Activated T-helper 17 cell treated with anti-CD3 and anti-CD28 coated beads, Interleukin-2, amount 50 U/mL, for 72 hours (primary cell): ENCODE measurements around the gene FGD5. TPM values are rescaled to one million over a fixed set of nuclear protein-coding genes. Genes with fewer than 3 reads are reported as not detected.
A peak's percentile ranks its signal among the peaks of the same experiment; 100 is the strongest.

Source experiments
- ATAC-seq: fragments of 150-1000 bp; cut with Tn5 transposase; replicated peaks from 2 replicates; pipeline ENCODE4 v1.10.0; 2021; ENCODE audit warnings: mild to moderate bottlenecking, moderate library complexity
- H3K27ac Mint-ChIP-seq: one replicate; pipeline ENCODE4 v1.8.0; 2022; ENCODE audit warnings: mixed read lengths
- H3K27me3 Mint-ChIP-seq: one replicate; pipeline ENCODE4 v1.8.0; 2022; ENCODE audit warnings: mixed read lengths
- H3K36me3 Mint-ChIP-seq: one replicate; pipeline ENCODE4 v1.8.0; 2022; ENCODE audit warnings: low read depth, mild to moderate bottlenecking, mixed read lengths
- H3K4me1 Mint-ChIP-seq: one replicate; pipeline ENCODE4 v1.8.0; 2022; ENCODE audit warnings: mixed read lengths
- H3K4me3 Mint-ChIP-seq: one replicate; pipeline ENCODE4 v1.8.0; 2022; ENCODE audit warnings: mild to moderate bottlenecking, mixed read lengths
- H3K9me3 Mint-ChIP-seq: one replicate; pipeline ENCODE4 v1.8.0; 2022; ENCODE audit warnings: mixed read lengths
- total RNA-seq, 2 donors: library from RNA; stranded (reverse); gene quantifications; one replicate each; pipeline ENCODE4 v1.2.3, GENCODE V29; 2022

The FGD5 gene
- total RNA-seq, 2 donors from 2014 or later: 0.06 to 0.74 TPM

DNA sequence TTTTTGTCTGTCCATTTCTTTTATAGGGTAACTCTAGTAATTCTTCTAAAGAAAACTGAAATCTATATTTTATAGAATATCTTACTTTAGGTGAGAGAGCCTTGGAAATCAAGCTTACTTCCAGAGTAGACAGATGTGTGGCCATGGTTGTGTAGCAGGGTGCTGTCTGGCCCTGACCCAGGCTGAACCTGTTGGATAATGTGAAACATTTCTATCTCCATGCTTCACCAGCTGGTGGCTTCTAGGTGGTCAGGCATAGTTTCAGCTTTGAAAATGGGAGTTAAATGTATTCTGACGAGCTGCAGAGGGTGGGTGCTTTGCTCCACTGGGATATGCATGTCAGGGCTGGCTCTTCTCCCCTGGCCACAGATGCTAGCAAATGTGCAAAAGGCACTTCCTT is 107.8 kb downstream of the FGD5 start:
- Mint-ChIP-seq H3K27me3 (no peaks in the 10 kb centered on the region), H3K4me1 (no peaks in the 10 kb centered on the region), H3K36me3 (no peaks in the 10 kb centered on the region), H3K27ac (no peak overlapping the region), H3K9me3 (no peaks in the 10 kb centered on the region), H3K4me3 (no peak overlapping the region)
- ATAC-seq: no peak

DNA sequence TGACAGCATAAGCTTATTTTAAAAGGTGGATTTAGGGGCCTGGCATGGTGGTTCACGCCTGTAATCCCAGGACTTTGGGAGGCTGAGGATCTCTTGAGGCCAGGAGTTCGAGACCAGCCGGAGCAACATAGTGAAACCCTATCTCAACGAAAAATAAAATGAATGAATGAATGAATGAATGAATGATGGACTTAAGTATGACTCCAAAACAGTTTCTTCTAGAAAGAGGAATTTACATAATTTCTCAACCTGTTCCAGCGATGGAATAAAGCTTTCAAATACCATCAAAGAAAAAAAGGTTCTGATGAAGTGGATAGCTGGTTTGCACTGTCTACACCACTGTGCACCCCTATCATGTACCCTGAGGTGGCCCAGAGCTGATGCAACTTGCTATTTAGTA is 108.5 kb downstream of the FGD5 start:
- Mint-ChIP-seq H3K4me3 (no peak overlapping the region), H3K9me3 (no peaks in the 10 kb centered on the region), H3K4me1 (no peaks in the 10 kb centered on the region), H3K27ac (no peak overlapping the region), H3K36me3 (no peaks in the 10 kb centered on the region), H3K27me3 (no peaks in the 10 kb centered on the region)
- ATAC-seq: no peak

DNA sequence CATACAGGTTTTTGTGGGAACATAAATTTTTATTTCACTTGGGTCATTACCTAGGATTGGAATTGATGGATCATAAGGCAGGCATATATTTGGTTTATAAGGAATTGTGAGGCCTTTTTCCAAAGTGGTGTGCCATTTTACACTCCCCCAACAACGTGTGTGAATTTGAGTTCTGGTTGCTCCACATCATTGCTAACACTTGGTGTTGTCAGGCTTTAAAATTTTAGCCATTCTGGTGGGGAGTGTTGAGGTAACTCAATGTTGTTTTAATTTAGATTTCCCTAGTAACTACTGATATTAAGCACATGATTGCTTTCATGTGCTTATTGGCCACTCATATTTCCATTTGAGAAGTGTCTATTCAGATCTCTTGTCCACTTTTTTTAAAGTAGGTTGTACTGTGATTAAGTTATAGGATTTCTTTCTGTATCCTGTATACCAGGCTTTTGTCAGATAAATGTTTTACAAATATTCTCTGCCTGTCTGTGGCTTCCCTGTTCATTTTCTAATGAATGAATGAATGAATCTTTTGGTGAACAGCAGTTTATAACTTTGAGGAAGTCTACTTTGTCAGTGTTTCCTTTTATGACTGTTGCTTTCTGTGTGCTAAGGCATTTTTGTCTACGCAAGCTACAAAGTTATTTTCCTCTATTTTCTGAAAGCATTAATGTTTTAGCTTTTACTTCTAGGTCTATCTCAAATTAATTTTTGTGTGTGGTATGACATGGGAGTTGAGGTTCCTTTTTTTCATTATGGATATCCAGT is 110.7 kb downstream of the FGD5 start:
- Mint-ChIP-seq H3K4me3 (no peak overlapping the region), H3K27me3 (no peaks in the 10 kb centered on the region), H3K27ac (no peak overlapping the region), H3K9me3 (no peaks in the 10 kb centered on the region), H3K36me3 (no peaks in the 10 kb centered on the region), H3K4me1 (no peaks in the 10 kb centered on the region)
- ATAC-seq: no peak

DNA sequence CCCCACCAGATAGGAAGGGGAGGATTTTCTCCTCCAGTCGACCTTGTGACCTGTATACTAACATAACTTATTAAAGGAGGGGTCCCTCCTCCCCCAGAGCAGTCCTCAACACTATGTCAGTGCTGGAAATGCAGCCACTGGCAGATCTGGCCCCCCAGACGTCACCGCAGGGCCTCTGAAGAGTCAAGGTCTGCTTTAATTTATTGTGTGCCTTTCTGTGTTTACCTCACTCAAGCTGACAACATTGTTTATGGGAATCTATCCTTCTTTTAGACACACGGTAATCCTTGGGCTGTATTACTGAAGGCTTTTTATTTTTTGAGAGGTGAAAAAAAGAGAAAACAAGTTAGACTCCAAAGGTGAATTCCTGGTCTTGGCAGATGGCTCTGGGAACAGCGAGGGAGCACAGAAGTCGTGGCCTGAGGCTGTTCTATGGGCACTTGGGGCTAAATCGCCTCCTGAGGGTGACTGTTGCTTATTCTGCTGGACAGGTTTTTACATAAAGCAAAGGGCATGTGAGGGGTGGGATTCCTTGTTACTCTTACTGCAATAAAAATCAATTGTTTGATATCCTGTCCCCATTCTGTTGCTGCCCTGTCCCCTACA is 115.2 kb downstream of the FGD5 start:
- no peak for ATAC-seq
- H3K36me3 Mint-ChIP-seq: no peaks in the 10 kb centered on the region
- no peak overlapping the region for H3K4me3 Mint-ChIP-seq
- H3K9me3 Mint-ChIP-seq: no peaks in the 10 kb centered on the region
- H3K27me3 Mint-ChIP-seq: no peaks in the 10 kb centered on the region
- H3K4me1 Mint-ChIP-seq: no peaks in the 10 kb centered on the region
- no peak overlapping the region for H3K27ac Mint-ChIP-seq

DNA sequence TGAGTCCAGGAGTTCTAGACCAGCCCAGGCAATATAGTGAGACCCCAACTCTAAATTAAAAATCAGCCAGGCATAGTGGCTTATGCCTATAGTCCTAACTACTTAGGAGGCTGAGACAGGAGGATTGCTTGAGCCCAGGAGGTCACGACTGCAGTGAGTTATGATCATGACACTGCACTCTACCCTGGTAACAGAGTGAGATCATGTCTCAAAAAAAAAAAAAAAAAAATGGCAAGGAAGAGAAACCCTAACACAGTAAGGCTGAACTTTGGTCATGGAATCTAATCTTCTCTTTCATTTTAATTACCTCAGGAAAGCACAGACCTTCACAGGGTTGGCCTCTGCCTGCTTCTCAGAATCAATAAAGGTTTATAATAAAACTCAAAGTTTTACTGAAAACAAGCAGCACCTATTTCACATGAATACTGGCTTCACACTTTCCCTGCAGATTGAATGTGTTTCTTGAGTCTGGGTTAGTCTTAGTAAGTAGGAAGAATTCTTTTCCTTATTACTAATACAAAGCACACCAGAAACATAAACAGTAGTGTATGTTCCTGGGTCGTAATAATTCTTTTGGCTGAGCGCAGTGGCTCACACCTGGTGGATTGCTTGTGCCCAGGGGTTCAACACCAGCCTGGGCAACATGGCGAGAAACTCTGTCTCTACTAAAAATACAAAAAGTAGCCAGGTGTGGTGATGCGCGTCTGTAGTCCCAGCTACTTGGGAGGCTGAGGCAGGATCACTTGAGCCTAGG is 117.0 kb downstream of the FGD5 start:
- no peaks in the 10 kb centered on the region for H3K36me3 Mint-ChIP-seq
- H3K4me3 Mint-ChIP-seq: no peak overlapping the region
- H3K9me3 Mint-ChIP-seq: no peaks in the 10 kb centered on the region
- no peaks in the 10 kb centered on the region for H3K27me3 Mint-ChIP-seq
- H3K27ac Mint-ChIP-seq: no peak overlapping the region
- ATAC-seq: no peak
- H3K4me1 Mint-ChIP-seq: no peaks in the 10 kb centered on the region

DNA sequence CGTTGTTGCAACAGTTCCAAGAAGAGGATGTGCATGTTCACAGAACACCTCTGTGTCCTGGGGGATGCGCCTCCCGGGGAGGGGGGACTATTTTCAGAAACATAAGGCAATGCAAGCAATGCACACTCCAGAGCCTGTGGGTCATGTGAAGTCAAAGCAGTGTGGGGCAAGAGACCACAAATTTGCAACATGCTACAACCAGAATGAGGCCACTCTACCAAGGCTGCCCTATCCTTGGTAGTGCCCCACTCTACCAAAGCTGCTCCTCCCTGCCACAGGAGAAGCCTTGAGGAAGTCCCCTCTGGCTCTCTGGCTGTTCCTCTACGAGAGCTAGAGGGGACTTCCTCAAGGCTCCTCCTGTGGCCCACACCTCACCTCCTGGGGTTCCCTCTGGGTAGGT is 120.2 kb downstream of the FGD5 start:
- H3K36me3 Mint-ChIP-seq: peaks cover 22% of the 10 kb centered on the region
- H3K4me1 Mint-ChIP-seq: no peaks in the 10 kb centered on the region
- no peaks in the 10 kb centered on the region for H3K9me3 Mint-ChIP-seq
- H3K27me3 Mint-ChIP-seq: no peaks in the 10 kb centered on the region
- H3K4me3 Mint-ChIP-seq: no peak overlapping the region
- ATAC-seq: no peak
- no peak overlapping the region for H3K27ac Mint-ChIP-seq

DNA sequence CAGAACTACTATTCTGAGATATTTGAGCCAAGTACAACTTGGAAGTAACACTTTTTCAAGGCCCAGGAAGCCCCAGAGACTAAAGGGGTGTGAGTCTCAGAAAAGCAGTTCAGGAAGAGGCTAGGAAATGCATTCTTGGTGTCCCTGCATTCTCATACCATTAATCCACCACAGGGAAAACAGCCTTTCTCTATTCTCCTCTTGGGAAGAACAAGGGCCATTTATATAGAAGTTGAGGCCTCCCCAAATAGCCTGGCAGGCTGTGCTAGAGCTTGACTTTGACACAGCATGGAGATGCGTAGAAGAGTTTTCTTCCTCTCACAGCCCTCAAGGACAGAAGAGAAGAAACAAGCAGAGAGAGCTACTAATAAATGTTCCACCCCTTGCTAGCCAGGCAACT is 123.1 kb downstream of the FGD5 start:
- Mint-ChIP-seq H3K9me3 (no peaks in the 10 kb centered on the region), H3K4me1 (peaks cover 9% of the 10 kb centered on the region), H3K27me3 (no peaks in the 10 kb centered on the region), H3K27ac (peak overlapping the region; percentile 28), H3K36me3 (peaks cover 51% of the 10 kb centered on the region), H3K4me3 (no peak overlapping the region)
- ATAC-seq: no peak

DNA sequence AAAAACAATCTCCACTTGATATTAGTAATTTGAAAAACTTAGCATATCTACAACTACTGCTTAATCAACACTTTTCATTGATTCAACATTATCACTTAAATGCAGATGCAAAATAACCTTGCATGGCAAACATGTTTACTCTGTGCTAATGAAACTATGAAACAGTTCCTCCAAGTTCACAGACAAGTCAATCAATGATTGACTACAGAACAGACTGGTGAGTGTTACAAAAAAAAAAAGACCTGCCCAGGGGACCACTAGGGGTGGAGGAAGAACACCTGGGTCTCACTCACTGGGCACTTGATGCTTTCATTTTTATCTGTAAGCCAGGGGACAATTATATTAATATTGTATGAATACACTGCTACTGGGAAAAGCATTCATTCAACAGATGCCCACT is 124.3 kb downstream of the FGD5 start:
- no peak for ATAC-seq
- Mint-ChIP-seq H3K9me3 (no peaks in the 10 kb centered on the region), H3K4me1 (peaks cover 9% of the 10 kb centered on the region), H3K27ac (no peak overlapping the region), H3K4me3 (no peak overlapping the region), H3K27me3 (no peaks in the 10 kb centered on the region), H3K36me3 (peaks cover 56% of the 10 kb centered on the region)

DNA sequence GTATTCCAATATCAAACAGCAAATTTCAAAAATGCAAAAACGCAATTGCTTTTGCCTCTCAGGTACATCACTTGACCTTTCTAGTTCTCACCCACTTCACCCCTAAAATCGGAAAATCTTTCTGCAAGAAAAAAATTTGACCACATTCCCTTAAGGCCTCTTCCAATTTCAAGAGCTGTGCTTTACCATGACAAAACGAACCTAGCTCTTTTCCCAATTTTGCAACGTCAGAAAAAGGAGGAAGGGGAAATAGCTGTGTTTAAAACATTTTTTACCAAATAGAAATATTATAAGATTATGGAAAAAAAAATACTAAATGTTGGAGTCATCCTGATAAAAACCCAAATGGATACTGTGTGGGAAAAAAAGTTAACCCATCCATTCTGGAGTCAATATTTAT is 127.5 kb downstream of the FGD5 start:
- peaks cover 16% of the 10 kb centered on the region for H3K4me1 Mint-ChIP-seq
- H3K9me3 Mint-ChIP-seq: no peaks in the 10 kb centered on the region
- ATAC-seq: no peak
- no peaks in the 10 kb centered on the region for H3K27me3 Mint-ChIP-seq
- H3K27ac Mint-ChIP-seq: peak overlapping the region; percentile 97
- peaks cover 68% of the 10 kb centered on the region for H3K36me3 Mint-ChIP-seq
- peak overlapping the region; percentile 98 for H3K4me3 Mint-ChIP-seq

DNA sequence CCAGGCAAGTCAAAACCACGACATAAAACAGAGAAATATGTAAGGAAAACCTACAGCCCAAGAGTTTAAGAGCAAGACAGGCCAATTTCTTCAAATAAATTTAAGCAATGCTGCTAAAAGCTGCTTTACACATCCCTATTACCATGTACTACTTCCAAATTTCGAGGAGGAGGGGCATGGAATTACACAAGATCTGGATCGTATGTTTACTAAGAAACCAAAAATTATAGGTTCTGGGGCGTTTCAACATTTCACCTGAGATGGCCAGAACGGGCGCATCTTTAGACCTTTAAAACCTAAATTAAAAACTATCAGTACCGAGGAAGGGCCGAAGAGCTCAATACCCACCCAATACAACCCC is 128.0 kb downstream of the FGD5 start:
- peak overlapping the region; percentile 97 for H3K27ac Mint-ChIP-seq
- no peaks in the 10 kb centered on the region for H3K27me3 Mint-ChIP-seq
- peak overlapping the region; percentile 98 for H3K4me3 Mint-ChIP-seq
- no peak for ATAC-seq
- no peaks in the 10 kb centered on the region for H3K9me3 Mint-ChIP-seq
- peaks cover 16% of the 10 kb centered on the region for H3K4me1 Mint-ChIP-seq
- peaks cover 68% of the 10 kb centered on the region for H3K36me3 Mint-ChIP-seq

DNA sequence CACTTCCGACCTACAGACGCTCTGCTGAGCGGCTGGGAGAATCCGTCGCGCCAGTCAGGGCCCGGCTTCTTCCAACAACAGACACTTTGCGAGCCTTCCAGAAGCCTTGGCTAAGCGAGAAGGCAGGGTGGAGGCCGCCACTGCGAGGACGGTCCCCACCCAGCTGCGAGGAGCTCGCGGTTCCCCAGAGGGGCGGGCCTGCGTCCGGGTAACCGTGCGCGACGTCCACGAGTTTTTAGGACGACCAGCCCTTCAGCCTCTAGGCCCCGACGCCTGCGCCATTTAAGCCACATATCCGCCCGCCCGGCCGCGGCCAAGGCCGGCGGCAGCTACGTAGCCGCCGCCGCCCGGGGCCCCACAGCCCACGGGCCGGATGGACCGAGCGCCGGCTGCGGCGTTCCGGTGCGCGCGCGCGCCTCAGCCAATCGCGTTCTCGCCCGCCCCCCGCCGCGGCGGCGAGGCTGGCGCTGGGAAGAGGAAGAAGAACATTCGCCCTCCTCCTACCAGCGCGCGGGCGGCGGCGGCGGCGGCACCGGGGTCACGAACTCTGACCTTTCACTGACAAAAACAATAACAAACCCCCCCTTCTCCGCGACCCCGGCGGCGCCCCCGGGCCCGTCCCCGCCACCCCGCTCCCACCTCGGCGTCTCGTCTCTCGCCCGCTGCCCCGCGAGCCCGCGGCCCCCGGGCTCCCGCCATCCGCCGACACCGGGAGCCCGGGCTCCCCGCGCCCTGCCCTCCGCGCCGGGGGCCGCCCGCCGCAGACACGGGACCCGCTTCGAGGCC is 128.5 kb downstream of the FGD5 start, which contains the start of gene NR2C2:
TSS of gene NR2C2 (plus strand) at position 484 of the 786 bp plus-strand sequence. CDS start 56,332 bp downstream, outside the sequence.
- ATAC-seq: peak; percentile 74

DNA sequence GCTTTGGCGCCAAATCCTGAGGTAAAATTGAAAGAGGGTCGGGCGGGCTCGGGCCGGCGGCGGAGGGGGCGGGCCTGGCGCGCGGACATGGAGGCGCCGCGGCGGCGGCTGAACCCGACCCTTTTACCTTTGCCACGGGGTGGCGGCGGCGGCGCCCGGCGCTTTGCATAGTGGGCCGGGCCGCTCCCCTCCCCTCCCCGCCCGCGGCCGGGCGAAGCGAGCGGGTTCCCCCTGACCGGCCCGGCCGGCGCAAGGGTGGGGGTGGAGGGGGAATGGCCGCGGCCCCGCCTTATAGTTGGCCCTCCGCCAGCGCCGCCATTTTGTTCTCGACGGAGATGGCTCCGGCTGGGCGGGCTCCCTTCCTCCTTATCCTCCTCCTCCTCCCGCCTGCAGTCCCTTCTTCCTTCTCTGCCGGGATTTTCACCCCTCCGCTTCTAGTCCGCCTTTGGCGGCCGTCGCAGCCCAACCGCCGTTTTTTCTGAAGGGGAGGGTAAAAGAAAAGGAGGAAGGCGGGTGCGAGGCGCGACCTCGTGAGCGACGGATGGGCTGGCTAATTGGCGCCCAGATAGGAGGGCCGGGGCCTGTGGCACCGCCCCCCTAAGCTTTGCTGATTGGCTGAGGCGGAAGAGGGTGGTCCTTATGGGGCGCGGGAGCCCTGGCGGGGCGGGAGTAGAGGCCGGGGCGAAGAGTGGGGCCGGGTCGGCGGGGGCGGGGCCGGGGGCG is 129.3 kb downstream of the FGD5 start:
- no peaks in the 10 kb centered on the region for H3K9me3 Mint-ChIP-seq

More for the DNA sequence above, 128.5 kb downstream of the FGD5 start, which contains the start of gene NR2C2:
- H3K36me3 Mint-ChIP-seq: peaks cover 63% of the 10 kb centered on the region
- H3K27me3 Mint-ChIP-seq: no peaks in the 10 kb centered on the region
- peak within 1 kb of the TSS; percentile 100 for H3K27ac Mint-ChIP-seq
- H3K4me1 Mint-ChIP-seq: peaks cover 16% of the 10 kb centered on the region
- H3K9me3 Mint-ChIP-seq: no peaks in the 10 kb centered on the region
- H3K4me3 Mint-ChIP-seq: peak within 1 kb of the TSS; percentile 98

DNA sequence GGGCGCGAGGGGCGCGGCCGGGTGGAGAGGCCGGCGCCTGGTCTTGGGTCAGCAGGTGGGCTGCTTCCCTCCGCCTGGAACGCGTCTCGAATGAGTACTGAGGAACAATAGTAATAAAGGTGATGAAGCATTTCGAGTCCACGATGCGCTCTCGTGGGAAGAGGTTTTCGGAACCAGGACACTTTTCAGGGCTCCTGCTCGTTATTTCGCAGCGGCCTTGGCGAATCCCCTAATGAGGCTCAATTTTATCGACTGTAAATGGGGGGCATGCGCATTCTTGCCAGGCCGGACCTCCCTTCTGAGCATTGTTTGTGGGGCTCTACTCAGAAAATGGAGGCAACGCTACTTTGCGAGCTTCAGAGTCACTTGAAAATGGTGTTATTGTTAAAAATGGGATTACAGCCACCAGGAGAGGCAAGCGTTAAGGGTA is 129.9 kb downstream of the FGD5 start:
- ATAC-seq: no peak
- Mint-ChIP-seq H3K36me3 (peaks cover 55% of the 10 kb centered on the region), H3K4me3 (peak overlapping the region; percentile 98), H3K27me3 (no peaks in the 10 kb centered on the region), H3K9me3 (no peaks in the 10 kb centered on the region), H3K27ac (peak overlapping the region; percentile 100), H3K4me1 (peaks cover 21% of the 10 kb centered on the region)

More for the DNA sequence above, 129.3 kb downstream of the FGD5 start:
- Mint-ChIP-seq H3K4me1 (peaks cover 21% of the 10 kb centered on the region), H3K27ac (peak overlapping the region; percentile 100), H3K4me3 (peak overlapping the region; percentile 98), H3K27me3 (no peaks in the 10 kb centered on the region), H3K36me3 (peaks cover 61% of the 10 kb centered on the region)
- peak; percentile 95 for ATAC-seq
